HG03460 (cell line): ENCODE data around the gene ERO1B.

ENCODE experiments used
- ATAC-seq: cut with Tn5 transposase; IDR thresholded peaks from one replicate; pipeline ENCODE4 v1.9.1; 2021; ENCODE audit not compliant: unreplicated experiment

ERO1B gene

GRCh38 chr1:236301080-236301957 is 19.6 kb upstream of the ERO1B start:
- ATAC-seq: no peak

- ATAC-seq: no peak
Measured at GRCh38 chr1:236297161-236297560, 15.4 kb upstream of the ERO1B start.

- ATAC-seq: no peak
Measured at GRCh38 chr1:236292425-236292824, 10.7 kb upstream of the ERO1B start.

- no peak for ATAC-seq
Measured at GRCh38 chr1:236289492-236290131, 7.9 kb upstream of the ERO1B start.

GRCh38 chr1:236288620-236288976 is 6.8 kb upstream of the ERO1B start:
- no peak for ATAC-seq

- ATAC-seq: no peak
Measured at GRCh38 chr1:236287757-236288619, 6.2 kb upstream of the ERO1B start.

- ATAC-seq: no peak
Measured at GRCh38 chr1:236287356-236287755, 5.6 kb upstream of the ERO1B start.

GRCh38 chr1:236284291-236284721 is 2.5 kb upstream of the ERO1B start:
- peak; percentile 43 for ATAC-seq

GRCh38 chr1:236282719-236283118 is 961 bp upstream of the ERO1B start:
- no peak for ATAC-seq

GRCh38 chr1:236282425-236282716 is 613 bp upstream of the ERO1B start:
- peak; percentile 8 for ATAC-seq

- peak; percentile 18 for ATAC-seq
Measured at GRCh38 chr1:236281198-236281653, 532 bp downstream of the ERO1B start.

- ATAC-seq: no peak
Measured at GRCh38 chr1:236280438-236281197, 1.1 kb downstream of the ERO1B start.

- no peak for ATAC-seq
Measured at GRCh38 chr1:236275586-236275985, 6.2 kb downstream of the ERO1B start.

- no peak for ATAC-seq
Measured at GRCh38 chr1:236275061-236275460, 6.7 kb downstream of the ERO1B start.

- ATAC-seq: no peak
Measured at GRCh38 chr1:236273358-236273757, 8.4 kb downstream of the ERO1B start.

- no peak for ATAC-seq
Measured at GRCh38 chr1:236269439-236269838, 12.3 kb downstream of the ERO1B start.

- ATAC-seq: no peak
Measured at GRCh38 chr1:236261898-236262297, 19.9 kb downstream of the ERO1B start.

- ATAC-seq: no peak
Measured at GRCh38 chr1:236261033-236261432, 20.7 kb downstream of the ERO1B start.

- no peak for ATAC-seq
Measured at GRCh38 chr1:236259043-236259442, 22.7 kb downstream of the ERO1B start.

GRCh38 chr1:236258114-236258622 is 23.6 kb downstream of the ERO1B start:
- no peak for ATAC-seq

- no peak for ATAC-seq
Measured at GRCh38 chr1:236257216-236257615, 24.5 kb downstream of the ERO1B start.
